ENCODE results near the gene RABL2B.
"Not testable (repeated sequence)": the region's sequence is repeated elsewhere in the genome, so short reads cannot be mapped to it uniquely, and the experiment has no call there.

Gene RABL2B

GRCh38 chr22:50783033-50783879 lies at the start of gene RABL2B:
TSS of gene RABL2B (minus strand) at chr22:50783636. CDS start at chr22:50782294, 1,342 bp downstream.
- DNase-seq: peak; percentile 93

GRCh38 chr22:50786936-50787335 lies 3.5 kb upstream of the RABL2B start:
- DNase-seq: not testable (repeated sequence)

- DNase-seq: not testable (repeated sequence)
Measured at GRCh38 chr22:50785289-50785688, 1.9 kb upstream of the RABL2B start.

- peak; percentile 40 for DNase-seq
Measured at GRCh38 chr22:50783880-50784276, 442 bp upstream of the RABL2B start.

GRCh38 chr22:50782253-50782652 lies 1.2 kb downstream of the RABL2B start:
- not testable (repeated sequence) for DNase-seq

- not testable (repeated sequence) for DNase-seq
Measured at GRCh38 chr22:50780244-50780643, 3.2 kb downstream of the RABL2B start.

GRCh38 chr22:50777631-50778030 lies 5.8 kb downstream of the RABL2B start:
- DNase-seq: not testable (repeated sequence)

GRCh38 chr22:50775132-50775531 lies 8.3 kb downstream of the RABL2B start:
- DNase-seq: not testable (repeated sequence)

- DNase-seq: not testable (repeated sequence)
Measured at GRCh38 chr22:50764288-50764687, 19.1 kb downstream of the RABL2B start.

GRCh38 chr22:50761829-50762228 lies 21.6 kb downstream of the RABL2B start:
- DNase-seq: not testable (repeated sequence)

- DNase-seq: not testable (repeated sequence)
Measured at GRCh38 chr22:50759597-50760341, 23.7 kb downstream of the RABL2B start.

GRCh38 chr22:50756949-50757491 lies 26.4 kb downstream of the RABL2B start:
- DNase-seq: not testable (repeated sequence)

- DNase-seq: not testable (repeated sequence)
Measured at GRCh38 chr22:50756406-50756805, 27.0 kb downstream of the RABL2B start.

- DNase-seq: not testable (repeated sequence)
Measured at GRCh38 chr22:50755251-50755650, 28.2 kb downstream of the RABL2B start.

GRCh38 chr22:50749302-50750074 lies 33.9 kb downstream of the RABL2B start:
- DNase-seq: not testable (repeated sequence)

- DNase-seq: not testable (repeated sequence)
Measured at GRCh38 chr22:50748630-50749029, 34.8 kb downstream of the RABL2B start.

- not testable (repeated sequence) for DNase-seq
Measured at GRCh38 chr22:50747521-50747920, 35.9 kb downstream of the RABL2B start.

- not testable (repeated sequence) for DNase-seq
Measured at GRCh38 chr22:50744424-50744823, 39.0 kb downstream of the RABL2B start.

- DNase-seq: not testable (repeated sequence)
Measured at GRCh38 chr22:50740714-50741113, 42.7 kb downstream of the RABL2B start.

- peak; percentile 19 for DNase-seq
Measured at GRCh38 chr22:50739894-50740293, 43.5 kb downstream of the RABL2B start.

- peak; percentile 39 for DNase-seq
Measured at GRCh38 chr22:50739279-50739691, 44.2 kb downstream of the RABL2B start.

GRCh38 chr22:50738649-50739227 lies 44.7 kb downstream of the RABL2B start:
- DNase-seq: peak; percentile 29
